B cell (primary cell): Measurements from ENCODE around the gene PRRT1. TPM values are rescaled to one million over a fixed set of nuclear protein-coding genes. Genes with fewer than 3 reads are reported as not detected.

Source experiments
- ATAC-seq: fragments of 200-7000 bp; cut with Tn5 transposase; one replicate; pipeline ENCODE4 v1.10.0; 2021; ENCODE audit warnings: low read depth, mild to moderate bottlenecking, moderate number of reproducible peaks, moderate library complexity
- CTCF ChIA-PET: fragments of 350-600 bp; sonication (Branson Sonifier 250); formaldehyde crosslinking; loops from one replicate; lab custom pipeline; 2021; ENCODE audit warnings: antibody characterized with exemption, inconsistent platforms; lab: Charles Lee
- POLR2A ChIA-PET: fragments of 350-600 bp; sonication (Branson Sonifier 250); formaldehyde crosslinking; loops from one replicate; lab custom pipeline; 2021; ENCODE audit warnings: antibody characterized with exemption; lab: Charles Lee
- DNase-seq: peaks from one replicate; pipeline ENCODE4 v3.0.0; 2013
- H2AFZ ChIP-seq: 2 replicates; pipeline ENCODE4 v1.6.1; 2012; ENCODE audit warnings: mild to moderate bottlenecking, low read depth, low read length; ENCODE audit not compliant: insufficient read depth, poor library complexity, severe bottlenecking
- H3K27ac ChIP-seq, 2 donors: 1 replicate in 1 of 2; 2 replicates in 1 of 2; pipeline ENCODE4 v1.5.1; 2012 to 2013; ENCODE audit warnings: low read length in 2 of 2, mild to moderate bottlenecking in 2 of 2, moderate library complexity in 1 of 2
- H3K27me3 ChIP-seq, 4 experiments: fragments of 200-600 bp in 1 of 4; sonication (generic) in 1 of 4; replicated peaks in 1 of 4; 1 replicate in 2 of 4; 2 replicates in 2 of 4; pipeline versions ENCODE4 v1.6.1 to v1.7.0; 2013 to 2016; ENCODE audit warnings: low read length in 3 of 4, mild to moderate bottlenecking in 2 of 4, mixed read lengths in 1 of 4, moderate library complexity in 1 of 4; ENCODE audit not compliant: insufficient read depth in 4 of 4, control insufficient read depth in 3 of 4; ENCODE audit errors: control extremely low read depth in 1 of 4
- H3K36me3 ChIP-seq, 2 experiments: replicated peaks in 1 of 2; 1 replicate in 1 of 2; 2 replicates in 1 of 2; pipeline versions ENCODE4 v1.6.1 to v1.7.1; 2013; ENCODE audit warnings: low read length in 1 of 2; ENCODE audit not compliant: insufficient read depth in 2 of 2, control insufficient read depth in 1 of 2; ENCODE audit errors: control extremely low read depth in 1 of 2, extremely low read depth in 1 of 2
- H3K4me1 ChIP-seq, 2 donors: fragments of 200-600 bp in 1 of 2; sonication (generic) in 1 of 2; 1 replicate in 1 of 2; 2 replicates in 1 of 2; pipeline versions ENCODE4 v1.5.1 to v1.6.1; 2013 to 2017; ENCODE audit warnings: low read length in 2 of 2; ENCODE audit not compliant: control insufficient read depth in 2 of 2, insufficient read depth in 2 of 2
- H3K4me2 ChIP-seq: replicated peaks from 2 replicates; pipeline ENCODE3; 2012; ENCODE audit warnings: mild to moderate bottlenecking, low read depth, low read length; ENCODE audit not compliant: poor library complexity, severe bottlenecking
- H3K4me3 ChIP-seq, 5 experiments: fragments of 200-600 bp in 1 of 5; sonication (generic) in 1 of 5; 1 replicate in 3 of 5; 2 replicates in 2 of 5; pipeline versions ENCODE4 v1.5.1 to v1.7.0; 2011 to 2016; ENCODE audit warnings: low read length in 4 of 5, mild to moderate bottlenecking in 4 of 5, low read depth in 2 of 5, control low read depth in 1 of 5, moderate library complexity in 1 of 5; ENCODE audit not compliant: insufficient read depth in 1 of 5; ENCODE audit errors: control extremely low read depth in 1 of 5, extremely low read depth in 1 of 5
- H3K79me2 ChIP-seq: fragments of 200-600 bp; sonication (generic); one replicate; pipeline ENCODE4 v1.6.0; 2016; ENCODE audit warnings: low read length; ENCODE audit not compliant: control insufficient read depth, insufficient read depth
- H3K9ac ChIP-seq: fragments of 200-600 bp; sonication (generic); 2 replicates; pipeline ENCODE4 v1.6.1; 2017; ENCODE audit warnings: mild to moderate bottlenecking, low read length, moderate library complexity
- H3K9me3 ChIP-seq, 3 donors: one replicate each; pipeline versions ENCODE4 v1.6.1 to v1.7.1; 2013; ENCODE audit warnings: low read length in 2 of 3; ENCODE audit not compliant: control insufficient read depth in 2 of 3, insufficient read depth in 1 of 3; ENCODE audit errors: control extremely low read depth in 1 of 3
- H4K20me1 ChIP-seq: 2 replicates; pipeline ENCODE4 v1.6.0; 2012; ENCODE audit warnings: mild to moderate bottlenecking, low read length; ENCODE audit not compliant: insufficient read depth, control insufficient read depth, poor library complexity, severe bottlenecking
- H3K27ac Mint-ChIP-seq: one replicate; pipeline ENCODE4 v1.8.0; 2021; ENCODE audit warnings: mixed read lengths
- H3K27me3 Mint-ChIP-seq: one replicate; pipeline ENCODE4 v1.8.0; 2021; ENCODE audit warnings: mixed read lengths
- H3K4me1 Mint-ChIP-seq: one replicate; pipeline ENCODE4 v1.8.0; 2021; ENCODE audit warnings: mixed read lengths
- H3K4me3 Mint-ChIP-seq: one replicate; pipeline ENCODE4 v1.8.0; 2021; ENCODE audit warnings: mixed read lengths
- H3K9me3 Mint-ChIP-seq: one replicate; pipeline ENCODE4 v1.8.0; 2022; ENCODE audit warnings: mixed read lengths; ENCODE audit not compliant: insufficient read depth
- CTCF ChIP-seq: fragments of 200-600 bp; IDR thresholded peaks from one replicate; pipeline ENCODE4 v1.8.0; 2022; ENCODE audit warnings: antibody characterized with exemption, mild to moderate bottlenecking
- EZH2 ChIP-seq: IDR thresholded peaks from 2 replicates; pipeline ENCODE4 v1.6.1; 2012; ENCODE audit warnings: borderline replicate concordance, low read depth, mild to moderate bottlenecking, moderate library complexity, low read length; ENCODE audit not compliant: insufficient read depth, poor library complexity, severe bottlenecking
- WGBS: methylation state at CpG from one replicate; pipeline ENCODE4 v1.1.5; 2013; ENCODE audit warnings: missing lambda C conversion rate; ENCODE audit not compliant: insufficient coverage; 5-methylcytosine and 5-hydroxymethylcytosine counted together
- intact Hi-C: fragments of 100-400 bp; cut with micrococcal nuclease; formaldehyde crosslinking; loops from one replicate; pipeline ENCODE4 v1.10.0; 2022
- polyA plus RNA-seq: library from polyadenylated mRNA; depleted of rRNA; stranded (reverse); fragments of >200 nt; gene quantifications from 2 replicates; pipeline ENCODE4 v1.2.3, GENCODE V29; 2012
- total RNA-seq, 2 donors: library from RNA; stranded (reverse); fragments of 120-200 nt in 1 of 2; gene quantifications; 1 replicate in 1 of 2; 2 replicates in 1 of 2; pipeline versions ENCODE4 v1.2.3 to v1.2.4, GENCODE V29; 2013 to 2022

Gene PRRT1
- total and polyA plus RNA-seq, 2 donors (not counting 1 experiment from before 2014, with no cell fraction given) = not detected

- DNase-seq (no peak), ATAC-seq (no peak)
- intact Hi-C loops = no loop called here
- no peak overlapping the region for H3K4me2 ChIP-seq
- H3K79me2 ChIP-seq = no peaks in the 10 kb centered on the region
- ChIA-PET POLR2A (interaction anchor here (0.7 kb wide), 1 partner anchor 21 kb away, joined by 3 read pairs; no protein-coding TSS in a partner anchor), CTCF (interaction anchor here (0.6 kb wide), 1 partner anchor 133 kb away, joined by 4 read pairs; no protein-coding TSS in a partner anchor)
- H3K4me3 ChIP-seq = no peak overlapping the region
- no peaks in the 10 kb centered on the region for H3K9me3 ChIP-seq
- H3K4me1 ChIP-seq = peaks cover 13 to 15% of the 10 kb centered on the region in 2 donors
- peaks cover 0 to 3% of the 10 kb centered on the region in 2 experiments for H3K36me3 ChIP-seq
- no peak overlapping the region for H3K27ac Mint-ChIP-seq
- H3K9me3 Mint-ChIP-seq = no peaks in the 10 kb centered on the region
- no peak overlapping the region for H2AFZ ChIP-seq
- H3K4me1 Mint-ChIP-seq = peaks cover 11% of the 10 kb centered on the region
- WGBS = 11% methylated on average over 11 of the region's 15 CpGs
- H3K27ac ChIP-seq = no peak overlapping the region
- no peak overlapping the region for H3K9ac ChIP-seq
- no peaks in the 10 kb centered on the region for H4K20me1 ChIP-seq
- peaks cover 42% of the 10 kb centered on the region for H3K27me3 Mint-ChIP-seq
- H3K4me3 Mint-ChIP-seq = no peak overlapping the region
- no peak for TF ChIP-seq EZH2
- TF ChIP-seq CTCF = no peak
- peaks cover 0 to 36% (median 12%) of the 10 kb centered on the region in 4 experiments for H3K27me3 ChIP-seq
These were observed 43.6 kb downstream of the PRRT1 start for GRCh38 chr6:32108094-32108627.

- Histone ChIP-seq H3K9me3 (peaks cover 0 to 3% (median 0%) of the 10 kb centered on the region in 3 donors), H3K27ac (no peak overlapping the region), H2AFZ (no peak overlapping the region), H4K20me1 (no peaks in the 10 kb centered on the region), H3K36me3 (peaks cover 0 to 3% of the 10 kb centered on the region in 2 experiments), H3K27me3 (peaks cover 0 to 36% (median 12%) of the 10 kb centered on the region in 4 experiments), H3K9ac (no peak overlapping the region), H3K4me1 (peaks cover 13 to 15% of the 10 kb centered on the region in 2 donors), H3K79me2 (no peaks in the 10 kb centered on the region), H3K4me2 (no peak overlapping the region), H3K4me3 (no peak overlapping the region)
- ChIA-PET POLR2A (no interaction called here), CTCF (interaction anchor here (2.1 kb wide), 1 partner anchor 12 kb away, joined by 4 read pairs; no protein-coding TSS in a partner anchor)
- DNase-seq = no peak
- H3K4me1 Mint-ChIP-seq = peaks cover 11% of the 10 kb centered on the region
- TF ChIP-seq EZH2 = no peak
- TF ChIP-seq CTCF = no peak
- H3K4me3 Mint-ChIP-seq = no peak overlapping the region
- H3K27me3 Mint-ChIP-seq = peaks cover 47% of the 10 kb centered on the region
- H3K27ac Mint-ChIP-seq = no peak overlapping the region
- ATAC-seq = no peak
- intact Hi-C loops = no loop called here
- no peaks in the 10 kb centered on the region for H3K9me3 Mint-ChIP-seq
- WGBS = no CpG with 5 or more reads among the region's 1 CpG
These were observed 44.3 kb downstream of the PRRT1 start for GRCh38 chr6:32107406-32107805.
